Heart right ventricle (tissue), 16 donors: ENCODE data around the gene MARCHF9. TPM values are rescaled to one million over a fixed set of nuclear protein-coding genes. Genes with fewer than 3 reads are reported as not detected.

ENCODE experiments used
- ATAC-seq, 8 donors: fragments of 200-7000 bp; cut with Tn5 transposase; one replicate each; pipeline ENCODE4 v1.9.1; 2020; ENCODE audit warnings: mild to moderate bottlenecking in 8 of 8, moderate library complexity in 8 of 8, moderate number of reproducible peaks in 1 of 8
- DNase-seq, 2 donors: peaks; one replicate each; pipeline ENCODE4 v3.0.0-alpha.2; 2020
- H3K27ac ChIP-seq, 10 donors: fragments of 200-600 bp; sonication (generic) in 2 of 10; one replicate each; pipeline versions ENCODE4 v1.5.0 to v1.8.0; 2020 to 2022; ENCODE audit warnings: mild to moderate bottlenecking in 3 of 10
- H3K27me3 ChIP-seq, 7 donors: fragments of 200-600 bp; one replicate each; pipeline ENCODE4 v1.8.0; 2021 to 2022; ENCODE audit warnings: mild to moderate bottlenecking in 2 of 7
- H3K36me3 ChIP-seq, 9 donors: fragments of 200-600 bp; sonication (generic) in 1 of 9; one replicate each; pipeline versions ENCODE4 v1.5.0 to v1.8.0; 2020 to 2022; ENCODE audit warnings: mild to moderate bottlenecking in 2 of 9
- H3K4me1 ChIP-seq, 9 donors: fragments of 200-600 bp; sonication (generic) in 1 of 9; one replicate each; pipeline versions ENCODE4 v1.5.0 to v1.8.0; 2020 to 2022; ENCODE audit warnings: mild to moderate bottlenecking in 4 of 9
- H3K4me3 ChIP-seq, 10 donors: fragments of 200-600 bp; sonication (generic) in 2 of 10; one replicate each; pipeline versions ENCODE4 v1.5.0 to v1.8.0; 2020 to 2022; ENCODE audit warnings: mild to moderate bottlenecking in 7 of 10, moderate library complexity in 2 of 10
- H3K9me3 ChIP-seq, 11 donors: fragments of 200-600 bp in 10 of 11; sonication (generic) in 2 of 11; one replicate each; pipeline versions ENCODE4 v1.5.0 to v1.8.0; 2013 to 2022; ENCODE audit warnings: mild to moderate bottlenecking in 2 of 11, control low read depth in 1 of 11, moderate library complexity in 1 of 11
- CTCF ChIP-seq, 9 donors: fragments of 200-600 bp; sonication (generic) in 2 of 9; IDR thresholded peaks; one replicate each; pipeline versions ENCODE4 v1.5.0 to v1.8.0; 2021 to 2022; ENCODE audit warnings: antibody characterized with exemption in 9 of 9, mild to moderate bottlenecking in 5 of 9, moderate library complexity in 1 of 9
- WGBS, 2 donors: extraction: QIAGEN DNeasy Blood & Tissue Kit; methylation state at CpG; one replicate each; pipeline ENCODE4 v1.1.7; 2013; ENCODE audit warnings: inconsistent platforms in 1 of 2; 5-methylcytosine and 5-hydroxymethylcytosine counted together
- intact Hi-C, 10 donors: fragments of 100-400 bp; cut with DNase I; formaldehyde crosslinking; loops; one replicate each; pipeline versions ENCODE4 v1.11.1 to v1.14.2; 2022
- polyA plus RNA-seq, 2 donors: library from polyadenylated mRNA; stranded (reverse); fragments of 200-250 nt; gene quantifications; one replicate each; pipeline ENCODE4 v1.2.3, GENCODE V29; 2013
- total RNA-seq, 10 donors: library from RNA; stranded (reverse); fragmentation: NEBNext Ultra II Directional in 3 of 10; extraction: Animal tissue kit (Norgen Biotek cat#: 25700) in 3 of 10; gene quantifications; one replicate each; pipeline versions ENCODE4 v1.2.1 to v1.2.4, GENCODE V29; 2021 to 2023
- donor health status: Arrhythmogenic right ventricular cardiomyopathy.
- donor health status: ischemic (EF 13 %, LVEDD 7.1; RV severe dilation, severe dysfunction).
- donor health status: healthy with polysubstance abuse.
- donor health status: DM: no; HTN: yes; CAD: no.
- donor health status: DM: no; HTN: no; CAD: no.
- donor health status: ischemic (EF 25% LVEDD 6.9; RV normal size, moderate dysfunction).
- donor health status: ischemic (EF 25% LVEDD 5.7; RV mildly dilated, moderate dysfunction).
- donor health status: healthy.
- donor health status: DM: yes; HTN: yes; CAD: no.
- donor health status: Ischemic cardiomyopathy.
- donor health status: ischemic (EF 35%, LVEDD 5.7; RV mildly dilated, moderate dysfunction).
- donor health status: nonischemic (EF 11% LVEDD 7.7; RV severe dilation, severe dysfunction).
- donor health status: DM: yes; HTN: yes; CAD: no.
- donor health status: PGD.
- donor health status: ischemic (EF 29% LVEDD 5.4; RV normal size, mild dysfunction).
- donor health status: nonischemic (EF 23%, LVEDD 6.1; RV moderate dilation, normal function).

MARCHF9 gene
- total and polyA plus RNA-seq, 12 donors: 11.2 to 20.7 (median 13.7) TPM

DNA sequence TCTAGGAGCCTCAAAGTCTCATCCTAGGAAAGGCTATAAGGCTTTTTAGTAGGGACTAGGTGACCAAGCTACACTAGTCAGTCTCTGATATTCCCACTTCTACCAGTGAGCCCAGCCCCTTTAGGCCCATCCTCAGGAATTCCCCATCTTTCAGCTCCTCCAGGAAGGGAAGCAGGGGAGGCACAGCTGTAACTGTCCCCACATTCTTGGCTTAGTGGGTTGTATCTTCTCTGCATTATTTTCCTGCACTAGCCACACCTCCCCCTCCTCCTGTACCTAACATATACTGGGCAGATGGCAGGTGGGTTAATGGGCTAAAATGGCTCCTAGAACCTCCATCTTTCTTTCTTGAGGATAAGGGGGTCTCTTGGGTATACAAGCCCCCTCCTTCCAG is 12.4 kb downstream of the MARCHF9 start:
- peaks cover 0 to 28% (median 0%) of the 10 kb centered on the region in 9 donors for H3K36me3 ChIP-seq
- no peaks in the 10 kb centered on the region for H3K9me3 ChIP-seq
- TF ChIP-seq CTCF (IDR thresholded peaks at IDR 0.05): no peak
- no peak overlapping the region for H3K27ac ChIP-seq
- intact Hi-C loops: no loop called here
- peaks cover 18 to 45% (median 34%) of the 10 kb centered on the region in 9 donors for H3K4me1 ChIP-seq
- ATAC-seq (no peak), DNase-seq (no peak)
- no peak overlapping the region for H3K4me3 ChIP-seq
- H3K27me3 ChIP-seq: peaks cover 7 to 56% (median 45%) of the 10 kb centered on the region in 7 donors

GRCh38 chr12:57767876-57768275 is 13.0 kb downstream of the MARCHF9 start:
- intact Hi-C loops: no loop called here
- peaks cover 18 to 47% (median 38%) of the 10 kb centered on the region in 9 donors for H3K4me1 ChIP-seq

DNA sequence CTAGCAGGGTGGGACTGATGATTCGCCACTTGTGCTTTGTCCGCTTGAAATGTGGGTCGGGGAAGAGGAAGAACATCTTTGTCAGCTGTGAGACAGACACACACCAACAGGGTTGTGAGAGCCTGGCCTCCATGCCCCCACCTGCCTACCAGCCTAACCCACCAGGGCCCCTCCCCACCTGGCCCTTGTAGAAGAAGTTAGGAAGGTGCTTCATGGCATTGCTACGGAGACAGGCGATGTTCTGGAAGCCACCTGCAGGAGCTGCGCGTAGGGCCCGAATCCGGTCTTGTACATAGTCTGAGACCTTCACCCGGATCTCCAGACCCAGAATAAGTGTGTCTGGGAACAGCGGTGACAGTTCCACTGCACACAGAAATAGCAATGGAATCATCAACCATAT is 14.7 kb downstream of the MARCHF9 start:
- H3K36me3 ChIP-seq: peaks cover 0 to 34% (median 0%) of the 10 kb centered on the region in 9 donors
- DNase-seq (no peak), ATAC-seq (no peak)
- TF ChIP-seq CTCF (IDR thresholded peaks at IDR 0.05): no peak
- WGBS, 2 donors: 95 to 96% methylated on average over 11 of the region's 11 CpGs
- H3K9me3 ChIP-seq: no peaks in the 10 kb centered on the region
- peaks cover 2 to 33% (median 23%) of the 10 kb centered on the region in 7 donors for H3K27me3 ChIP-seq
- no peak overlapping the region for H3K27ac ChIP-seq
- intact Hi-C loops: no loop called here
- H3K4me1 ChIP-seq: peaks cover 20 to 54% (median 42%) of the 10 kb centered on the region in 9 donors
- no peak overlapping the region for H3K4me3 ChIP-seq

More at GRCh38 chr12:57767876-57768275, 13.0 kb downstream of the MARCHF9 start:
- no peaks in the 10 kb centered on the region for H3K9me3 ChIP-seq
- DNase-seq: no peak
- H3K4me3 ChIP-seq: no peak overlapping the region
- no peak for ATAC-seq
- peaks cover 7 to 50% (median 40%) of the 10 kb centered on the region in 7 donors for H3K27me3 ChIP-seq
- no peak overlapping the region for H3K27ac ChIP-seq
- 92% methylated on average over 3 of the region's 3 CpGs for WGBS, 2 donors
- peaks cover 0 to 28% (median 0%) of the 10 kb centered on the region in 9 donors for H3K36me3 ChIP-seq
- no peak for TF ChIP-seq CTCF (IDR thresholded peaks at IDR 0.05)

DNA sequence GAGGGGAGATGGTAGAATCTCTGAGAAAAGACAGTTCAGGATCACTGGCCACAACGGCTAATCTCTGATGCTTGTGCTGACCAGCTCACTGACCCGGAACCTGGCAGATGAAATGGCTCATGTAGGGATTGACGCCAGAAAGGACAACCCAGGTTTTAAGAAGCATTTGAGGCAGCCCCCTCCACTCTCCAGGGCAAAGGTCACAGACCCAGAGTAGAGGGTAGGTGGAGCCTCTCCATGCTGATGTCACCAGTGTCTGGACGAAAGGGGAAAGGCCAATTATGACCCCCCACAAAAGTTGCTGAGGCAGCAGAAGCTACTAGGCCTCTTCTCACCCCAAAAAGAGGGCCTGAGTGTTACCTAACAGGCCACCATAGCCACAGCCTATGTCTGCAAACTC is 15.8 kb downstream of the MARCHF9 start:
- H3K36me3 ChIP-seq: peaks cover 0 to 40% (median 0%) of the 10 kb centered on the region in 9 donors
- peak overlapping the region in 1 of 10 donors; percentile 94 for H3K27ac ChIP-seq
- intact Hi-C loops: no loop called here
- H3K4me1 ChIP-seq: peaks cover 16 to 43% (median 32%) of the 10 kb centered on the region in 9 donors
- H3K4me3 ChIP-seq: no peak overlapping the region
- whole genome bisulfite sequencing, 2 donors: 94 to 96% methylated on average over 4 of the region's 4 CpGs
- no peaks in the 10 kb centered on the region for H3K9me3 ChIP-seq
- H3K27me3 ChIP-seq: peaks cover 0 to 21% (median 12%) of the 10 kb centered on the region in 7 donors
- TF ChIP-seq CTCF (IDR thresholded peaks at IDR 0.05): no peak
- ATAC-seq: no peak
- no peak for DNase-seq
